Hepatocyte (in vitro differentiated cells): ENCODE measurements around the gene ABHD4. TPM values are rescaled to one million over a fixed set of nuclear protein-coding genes. Genes with fewer than 3 reads are reported as not detected.

Source experiments
- DNase-seq: peaks from one replicate; pipeline ENCODE4 v3.0.0-alpha.2; 2016; ENCODE audit warnings: low spot score
- H2AFZ ChIP-seq: fragments of 200-600 bp; sonication (generic); 2 replicates; pipeline ENCODE4 v1.6.0; 2016; ENCODE audit warnings: antibody characterized with exemption, mild to moderate bottlenecking
- H3K27ac ChIP-seq: fragments of 200-600 bp; sonication (generic); 2 replicates; pipeline ENCODE4 v1.5.1; 2016; ENCODE audit warnings: mild to moderate bottlenecking
- H3K27me3 ChIP-seq: fragments of 200-600 bp; sonication (generic); 2 replicates; pipeline ENCODE4 v1.6.1; 2016
- H3K36me3 ChIP-seq: fragments of 200-600 bp; sonication (generic); replicated peaks from 2 replicates; pipeline ENCODE4 v1.5.1; 2016; ENCODE audit warnings: low read depth; ENCODE audit not compliant: insufficient read depth
- H3K4me1 ChIP-seq: fragments of 200-600 bp; sonication (generic); 2 replicates; pipeline ENCODE4 v1.5.1; 2016; ENCODE audit warnings: mild to moderate bottlenecking, moderate library complexity; ENCODE audit not compliant: insufficient read depth
- H3K4me2 ChIP-seq: fragments of 200-600 bp; sonication (generic); 2 replicates; pipeline ENCODE4 v1.6.0; 2016
- H3K4me3 ChIP-seq: fragments of 200-600 bp; sonication (generic); 2 replicates; pipeline ENCODE4 v1.5.1; 2016; ENCODE audit warnings: mild to moderate bottlenecking
- H3K79me2 ChIP-seq: fragments of 200-600 bp; sonication (generic); 2 replicates; pipeline ENCODE4 v1.6.0; 2017; ENCODE audit warnings: mild to moderate bottlenecking
- H3K9me2 ChIP-seq: fragments of 200-600 bp; sonication (generic); replicated peaks from 2 replicates; pipeline ENCODE4 v1.6.0; 2017; ENCODE audit warnings: mild to moderate bottlenecking; ENCODE audit not compliant: insufficient read depth
- H3K9me3 ChIP-seq: fragments of 200-600 bp; sonication (generic); 2 replicates; pipeline ENCODE4 v1.5.1; 2016; ENCODE audit warnings: low read depth, mild to moderate bottlenecking
- H4K20me1 ChIP-seq: fragments of 200-600 bp; sonication (generic); 2 replicates; pipeline ENCODE4 v1.6.0; 2016; ENCODE audit warnings: mild to moderate bottlenecking; ENCODE audit not compliant: insufficient read depth, poor library complexity, severe bottlenecking
- CTCF ChIP-seq: fragments of 200-600 bp; sonication (generic); IDR thresholded peaks from 2 replicates; pipeline ENCODE4 v1.5.1; 2016; ENCODE audit warnings: antibody characterized with exemption, mild to moderate bottlenecking; ENCODE audit not compliant: poor library complexity
- EZH2 ChIP-seq: fragments of 200-600 bp; sonication (generic); IDR thresholded peaks from 2 replicates; pipeline ENCODE4 v1.6.1; 2016; ENCODE audit warnings: antibody characterized with exemption, mild to moderate bottlenecking, borderline replicate concordance
- EZH2phosphoT487 ChIP-seq: fragments of 200-600 bp; sonication (generic); IDR thresholded peaks from one replicate; pipeline ENCODE4 v1.6.1; 2018; ENCODE audit warnings: antibody characterized with exemption, mild to moderate bottlenecking, low read depth, moderate library complexity; ENCODE audit not compliant: unreplicated experiment, severe bottlenecking
- WGBS: methylation state at CpG from one replicate; pipeline ENCODE4 v1.1.6; 2016; ENCODE audit warnings: low lambda C conversion rate; ENCODE audit errors: missing lambda C conversion rate; 5-methylcytosine and 5-hydroxymethylcytosine counted together
- polyA plus RNA-seq: library from polyadenylated mRNA; unstranded; fragments of >200 nt; fragmentation: Nextera tagmentation; extraction: Ambion mirVana; gene quantifications from 2 replicates; pipeline ENCODE4 v1.2.1, GENCODE V29; 2016
- total RNA-seq: library from RNA; depleted of rRNA; stranded (reverse); fragments of >200 nt; gene quantifications from 2 replicates; pipeline ENCODE4 v1.2.3, GENCODE V29; 2014

ABHD4 gene
- total and polyA plus RNA-seq, 2 experiments from 2014 or later = 30.7 to 49.8 TPM

GRCh38 chr14:22650046-22650739 lies 52.1 kb downstream of the ABHD4 start:
- WGBS = 78% methylated on average over 7 of the region's 7 CpGs
- TF ChIP-seq CTCF (no peak), EZH2 (no peak), EZH2phosphoT487 (no peak)
- H3K36me3 ChIP-seq = no peaks in the 10 kb centered on the region

GRCh38 chr14:22650960-22651521 lies 52.9 kb downstream of the ABHD4 start:
- no peaks in the 10 kb centered on the region for H3K36me3 ChIP-seq
- WGBS = 60% methylated on average over 3 of the region's 3 CpGs
- H3K27ac ChIP-seq = no peak overlapping the region
- no peaks in the 10 kb centered on the region for H3K79me2 ChIP-seq
- no peaks in the 10 kb centered on the region for H3K4me1 ChIP-seq
- H4K20me1 ChIP-seq = no peaks in the 10 kb centered on the region
- H3K9me2 ChIP-seq = no peaks in the 10 kb centered on the region
- no peaks in the 10 kb centered on the region for H3K27me3 ChIP-seq
- no peak overlapping the region for H3K4me2 ChIP-seq
- H3K9me3 ChIP-seq = no peaks in the 10 kb centered on the region
- H3K4me3 ChIP-seq = no peak overlapping the region
- no peak overlapping the region for H2AFZ ChIP-seq
- TF ChIP-seq EZH2 (no peak), EZH2phosphoT487 (no peak), CTCF (no peak)
- no peak for DNase-seq

More at GRCh38 chr14:22650046-22650739, 52.1 kb downstream of the ABHD4 start:
- H3K27me3 ChIP-seq = no peaks in the 10 kb centered on the region
- H3K9me2 ChIP-seq = no peaks in the 10 kb centered on the region
- H3K4me1 ChIP-seq = no peaks in the 10 kb centered on the region
- H4K20me1 ChIP-seq = no peaks in the 10 kb centered on the region
- no peaks in the 10 kb centered on the region for H3K9me3 ChIP-seq
- no peak for DNase-seq
- H2AFZ ChIP-seq = no peak overlapping the region
- no peak overlapping the region for H3K4me3 ChIP-seq
- H3K4me2 ChIP-seq = no peak overlapping the region
- no peak overlapping the region for H3K27ac ChIP-seq
- H3K79me2 ChIP-seq = no peaks in the 10 kb centered on the region

- H3K79me2 ChIP-seq = no peaks in the 10 kb centered on the region
- DNase-seq = no peak
- H4K20me1 ChIP-seq = no peaks in the 10 kb centered on the region
- no peak overlapping the region for H3K27ac ChIP-seq
- no peaks in the 10 kb centered on the region for H3K36me3 ChIP-seq
- 90% methylated on average over 2 of the region's 2 CpGs for WGBS
- no peaks in the 10 kb centered on the region for H3K9me2 ChIP-seq
- no peaks in the 10 kb centered on the region for H3K27me3 ChIP-seq
- no peak overlapping the region for H3K4me3 ChIP-seq
- TF ChIP-seq CTCF (no peak), EZH2 (no peak), EZH2phosphoT487 (no peak)
- H3K4me1 ChIP-seq = peaks cover 3% of the 10 kb centered on the region
- no peaks in the 10 kb centered on the region for H3K9me3 ChIP-seq
- H2AFZ ChIP-seq = no peak overlapping the region
- no peak overlapping the region for H3K4me2 ChIP-seq
These were observed 53.5 kb downstream of the ABHD4 start for GRCh38 chr14:22651586-22651985.
